Erythroblast (primary cell): ENCODE data around the gene TFB1M.

Source experiments
- GATA1 ChIP-seq: IDR thresholded peaks from 2 replicates; pipeline ENCODE4 v1.6.1; 2011; ENCODE audit warnings: low read depth, mild to moderate bottlenecking, control low read depth, low read length, moderate library complexity
- POLR2A ChIP-seq: IDR thresholded peaks from 2 replicates; pipeline ENCODE4 v1.6.1; 2011; ENCODE audit warnings: mild to moderate bottlenecking, low read length

- TF ChIP-seq POLR2A: no peak
- no peak for TF ChIP-seq GATA1
Measured at GRCh38 chr6:155309150-155309549, 5.1 kb downstream of the TFB1M start.
